Measurements from ENCODE around the gene ARID4B. TPM values are rescaled to one million over a fixed set of nuclear protein-coding genes. Genes with fewer than 3 reads are reported as not detected.

Gene ARID4B
- total RNA-seq, 1 experiment from 2014 or later: 28.3 TPM

GRCh38 chr1:235213752-235214151, 114.2 kb downstream of the ARID4B start:
- H3K4me1 ChIP-seq (ENCODE audit: control insufficient read depth in 1 of 2, insufficient read depth in 2 of 2, low read length in 2 of 2): no peaks in the 10 kb centered on the region
- intact Hi-C loops (cut with micrococcal nuclease): no loop called here
- TF ChIP-seq, protein P1, sequence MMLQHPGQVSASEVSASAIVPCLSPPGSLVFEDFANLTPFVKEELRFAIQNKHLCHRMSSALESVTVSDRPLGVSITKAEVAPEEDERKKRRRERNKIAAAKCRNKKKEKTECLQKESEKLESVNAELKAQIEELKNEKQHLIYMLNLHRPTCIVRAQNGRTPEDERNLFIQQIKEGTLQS (IDR thresholded peaks at IDR 0.05): no peak
- TF ChIP-seq TCF7L2 (IDR thresholded peaks at IDR 0.05; ENCODE audit: borderline replicate concordance, extremely low read depth, insufficient read depth, insufficient read length) (no peak), JUND (IDR thresholded peaks at IDR 0.05) (no peak), CBX3 (IDR thresholded peaks at IDR 0.05; ENCODE audit: low read depth) (no peak), POLR2AphosphoS5 (IDR thresholded peaks at IDR 0.05; ENCODE audit: low read depth, low read length) (no peak), EGR1 (IDR thresholded peaks at IDR 0.05; ENCODE audit: low read depth) (no peak), MAX (IDR thresholded peaks at IDR 0.05) (no peak)
- H3K79me2 ChIP-seq (ENCODE audit: insufficient read depth, low read length): no peaks in the 10 kb centered on the region
- H3K27me3 ChIP-seq (ENCODE audit: insufficient read depth, low read length): no peaks in the 10 kb centered on the region
- H3K36me3 ChIP-seq (ENCODE audit: control insufficient read depth in 1 of 2, insufficient read depth in 2 of 2, low read length in 2 of 2): peaks cover 3 to 20% of the 10 kb centered on the region in 2 experiments; a peak in 2 of 4 replicates
- H3K27ac ChIP-seq (ENCODE audit: low read depth, low read length): no peak overlapping the region
- no peak overlapping the region for H3K4me2 ChIP-seq (ENCODE audit: low read length)
- H2AFZ ChIP-seq (ENCODE audit: low read depth, low read length, poor library complexity, severe bottlenecking): no peak overlapping the region
- no peak for ATAC-seq
- H3K9me2 ChIP-seq (ENCODE audit: insufficient read depth): no peaks in the 10 kb centered on the region
- H3K9ac ChIP-seq (ENCODE audit: low read length): no peak overlapping the region
- H4K20me1 ChIP-seq (ENCODE audit: insufficient read depth): no peaks in the 10 kb centered on the region
- ChIA-PET RAD21 (ENCODE audit: low non-redundant PET in 1 of 2, low total read pairs in 2 of 2, uncharacterized antibody in 2 of 2, unreplicated experiment in 2 of 2) (no interaction called here), CTCF (interaction anchor here (0.7 kb wide), 1 partner anchor 109 kb away, joined by 3 read pairs; no protein-coding TSS in a partner anchor), POLR2A (interaction anchor here (0.6 kb wide), 1 partner anchor 12 kb away, joined by 3 read pairs; no protein-coding TSS in a partner anchor)
- no peak overlapping the region for H3K4me3 ChIP-seq (replicated peaks in 1 of 2; ENCODE audit: low read depth in 1 of 2, low read length in 2 of 2)
- no peaks in the 10 kb centered on the region for H3K9me3 ChIP-seq (ENCODE audit: control insufficient read depth in 1 of 2, insufficient read depth in 1 of 2, low read depth in 1 of 2, low read length in 2 of 2)
- no peak for DNase-seq (ENCODE audit: low read depth, low spot score)
- BruUV-seq (replicated peaks): no TSS peak

DNA sequence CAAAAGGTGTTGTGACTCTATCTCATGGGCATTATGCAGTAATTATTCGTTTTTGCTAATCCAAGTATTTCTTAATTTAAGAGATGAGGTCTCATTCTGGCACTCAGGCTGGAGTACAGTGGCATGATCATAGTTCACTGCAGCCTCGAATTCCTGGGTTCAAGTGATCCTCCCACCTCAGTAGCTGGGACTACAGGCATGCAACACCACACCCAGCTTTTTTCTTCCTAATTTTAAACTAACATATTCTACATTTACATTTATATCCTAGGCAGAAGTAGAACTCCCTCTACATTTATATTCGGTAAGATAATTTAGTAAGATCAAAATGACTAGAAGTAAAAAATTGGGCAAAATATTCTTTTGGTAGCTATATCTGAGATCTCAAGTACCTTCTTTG, 116.5 kb downstream of the ARID4B start:
- H3K4me2 ChIP-seq (ENCODE audit: low read length): no peak overlapping the region
- no peaks in the 10 kb centered on the region for H3K27me3 ChIP-seq (ENCODE audit: insufficient read depth, low read length)
- TF ChIP-seq ELF1 (IDR thresholded peaks at IDR 0.05; ENCODE audit: borderline replicate concordance, low read depth) (no peak), CBX3 (IDR thresholded peaks at IDR 0.05; ENCODE audit: low read depth) (no peak), JUND (IDR thresholded peaks at IDR 0.05) (no peak), POLR2A (IDR thresholded peaks at IDR 0.05; ENCODE audit: borderline replicate concordance, extremely low read depth, insufficient read depth, insufficient read length) (no peak), ZBTB33 (IDR thresholded peaks at IDR 0.05; ENCODE audit: extremely low read depth, insufficient replicate concordance, low read length) (no peak), FOSL1 (IDR thresholded peaks at IDR 0.05; ENCODE audit: low read depth) (no peak), EGR1 (IDR thresholded peaks at IDR 0.05; ENCODE audit: low read depth) (no peak), EZH2 (IDR thresholded peaks at IDR 0.05) (no peak), SRF (IDR thresholded peaks at IDR 0.05; ENCODE audit: low read depth) (no peak), YY1 (IDR thresholded peaks at IDR 0.05; ENCODE audit: extremely low read depth, insufficient replicate concordance, low read depth, low read length) (no peak)
- intact Hi-C loops (cut with micrococcal nuclease): no loop called here
- ATAC-seq: no peak
- H2AFZ ChIP-seq (ENCODE audit: low read depth, low read length, poor library complexity, severe bottlenecking): no peak overlapping the region
- no peak overlapping the region for H3K27ac ChIP-seq (ENCODE audit: low read depth, low read length)
- RAD21 ChIA-PET (ENCODE audit: low non-redundant PET in 1 of 2, low total read pairs in 2 of 2, uncharacterized antibody in 2 of 2, unreplicated experiment in 2 of 2): no interaction called here
- no peak for DNase-seq (ENCODE audit: low read depth, low spot score)
- no peaks in the 10 kb centered on the region for H3K9me3 ChIP-seq (ENCODE audit: control insufficient read depth in 1 of 2, insufficient read depth in 1 of 2, low read depth in 1 of 2, low read length in 2 of 2)
- POLR2A ChIA-PET: no interaction called here
- H3K9me2 ChIP-seq (ENCODE audit: insufficient read depth): no peaks in the 10 kb centered on the region
- no peaks in the 10 kb centered on the region for H3K79me2 ChIP-seq (ENCODE audit: insufficient read depth, low read length)
- no peaks in the 10 kb centered on the region for H3K4me1 ChIP-seq (ENCODE audit: control insufficient read depth in 1 of 2, insufficient read depth in 2 of 2, low read length in 2 of 2)
- CTCF ChIA-PET: no interaction called here
- no peak overlapping the region for H3K4me3 ChIP-seq (replicated peaks in 1 of 2; ENCODE audit: low read depth in 1 of 2, low read length in 2 of 2)
- no peak overlapping the region for H3K9ac ChIP-seq (ENCODE audit: low read length)
- BruUV-seq (replicated peaks): no TSS peak
- H3K36me3 ChIP-seq (ENCODE audit: control insufficient read depth in 1 of 2, insufficient read depth in 2 of 2, low read length in 2 of 2): peaks cover 3 to 29% of the 10 kb centered on the region in 2 experiments; a peak in 2 of 4 replicates
- no peaks in the 10 kb centered on the region for H4K20me1 ChIP-seq (ENCODE audit: insufficient read depth)
